ENCODE results near the gene RNF215.

RNF215 gene

DNA sequence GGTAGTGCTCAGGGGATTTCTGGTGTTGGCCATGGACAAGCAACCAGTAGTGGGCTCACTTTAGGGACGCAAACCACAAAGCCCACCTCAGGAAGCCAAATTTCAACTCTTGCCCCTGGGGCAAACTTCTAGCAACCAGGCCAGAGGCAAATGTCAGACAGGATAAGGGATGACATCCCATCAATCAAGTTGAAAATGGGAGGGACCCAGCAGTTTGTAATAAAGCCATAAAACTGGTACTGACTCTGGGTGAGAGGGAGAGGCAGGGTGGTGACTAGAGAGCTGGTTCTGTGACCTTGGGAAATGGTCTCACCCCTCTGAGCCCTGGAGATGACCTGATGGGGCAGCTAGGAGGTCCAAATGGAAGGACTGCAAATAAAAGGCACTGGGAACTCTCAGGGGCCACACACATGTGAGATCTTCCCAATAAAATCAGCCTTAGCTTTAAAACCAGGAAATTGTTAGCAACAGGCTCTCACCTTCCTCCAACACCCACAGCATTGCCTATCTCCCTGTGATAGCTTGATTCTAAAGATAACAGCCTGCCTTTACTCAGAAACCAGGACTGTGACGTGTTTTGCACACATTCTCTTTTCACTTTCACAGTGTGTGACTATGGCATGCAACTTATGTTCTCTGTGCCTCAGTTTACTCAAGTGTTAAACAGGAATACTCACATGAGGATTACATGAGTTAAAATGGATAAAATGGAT is 54.1 kb downstream of the RNF215 start:
- no peak for DNase-seq (ENCODE audit: low spot score)

DNA sequence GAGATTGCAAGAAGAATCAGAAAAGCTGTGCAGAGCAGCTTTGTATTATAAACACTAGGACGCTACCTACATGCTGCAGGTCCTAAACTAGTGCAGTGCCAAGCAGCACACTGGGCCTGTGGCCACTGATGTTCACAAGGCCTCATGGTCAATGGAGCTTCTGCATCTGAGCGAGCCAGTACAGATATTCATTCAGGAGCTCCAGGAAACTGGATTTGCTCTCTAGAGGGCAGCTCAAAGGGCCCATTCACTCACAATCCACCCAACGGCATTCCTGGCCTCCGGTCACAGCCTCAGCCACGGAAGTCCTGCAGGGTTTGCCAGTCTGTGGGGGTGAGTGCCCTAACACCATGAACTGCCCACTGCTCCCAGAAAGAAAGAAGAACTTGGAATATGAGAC is 54.7 kb downstream of the RNF215 start:
- DNase-seq (ENCODE audit: low spot score): no peak

Measured in activated CD4-positive, alpha-beta T cell treated with anti-CD3 and anti-CD28 coated beads, Interleukin-2, Interleukin-4, amounts not matched to agents 100 ng/mL and 50 ng/mL, durations not matched to agents 16 hours and 8 hours (primary cell).